Measurements from ENCODE around the gene RGS14.

DNA sequence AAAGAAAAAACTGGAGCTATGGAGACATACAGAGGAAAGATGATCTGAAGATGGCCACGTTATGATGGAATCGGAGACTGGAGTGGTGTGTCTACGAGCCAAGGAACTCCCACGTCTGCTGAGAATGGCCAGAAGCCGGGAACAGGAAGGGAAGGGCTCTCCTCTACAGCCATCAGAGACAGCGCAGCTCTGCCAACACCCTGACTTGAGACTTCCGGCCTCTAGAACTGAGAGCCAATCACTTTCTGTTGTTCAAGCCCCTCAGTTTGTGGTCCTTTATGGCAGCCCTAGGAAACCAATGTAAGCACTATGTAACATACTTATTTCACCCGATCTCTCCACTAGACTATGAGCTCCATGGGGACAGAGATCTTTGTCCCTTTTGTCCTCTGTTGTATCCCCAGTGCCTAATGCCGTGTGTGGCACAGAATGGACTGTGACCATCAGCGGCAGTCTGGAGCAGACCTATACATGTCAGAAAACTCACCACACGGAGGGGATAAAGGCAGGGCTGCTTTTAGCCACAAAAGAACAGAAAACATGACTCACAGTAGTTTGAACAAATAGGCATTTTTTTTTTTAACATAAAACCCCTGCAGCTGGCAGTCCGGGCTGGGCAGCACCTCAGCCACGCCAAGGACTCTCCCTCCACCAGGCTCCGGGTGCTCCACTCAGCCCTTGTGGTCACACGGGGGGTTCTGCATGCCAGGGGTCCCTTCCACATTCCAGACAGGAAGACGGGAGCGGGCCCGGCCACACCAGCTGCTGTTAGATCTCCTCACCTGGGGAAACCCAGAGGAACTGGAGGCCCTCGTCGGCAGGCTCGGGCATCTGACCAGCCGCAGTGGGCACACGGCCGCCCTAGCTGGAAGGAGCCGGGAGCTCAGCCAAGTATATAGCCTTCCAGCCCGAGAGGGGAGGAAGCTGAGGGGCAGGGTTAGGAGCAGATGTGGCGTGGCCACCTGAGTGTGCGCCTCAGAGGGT is 29.9 kb upstream of the RGS14 start:
- TF ChIP-seq CTCF (IDR thresholded peaks at IDR 0.05) (no peak), POLR2AphosphoS5 (IDR thresholded peaks at IDR 0.05) (no peak), POLR2A (IDR thresholded peaks at IDR 0.05) (no peak), EP300 (IDR thresholded peaks at IDR 0.05) (no peak)
